Activated CD4-positive, alpha-beta T cell treated with anti-CD3 and anti-CD28 coated beads, Interleukin-2, amount 10 ng/mL, durations not matched to agents 7 days and 5 days (primary cell): ENCODE measurements around the gene C13orf42. TPM values are rescaled to one million over a fixed set of nuclear protein-coding genes. Genes with fewer than 3 reads are reported as not detected.

ENCODE experiments used
- CTCF ChIA-PET: fragments of 350-600 bp; sonication (Branson Sonifier 250); formaldehyde crosslinking; loops from one replicate; lab custom pipeline; 2021; ENCODE audit warnings: antibody characterized with exemption; lab: Charles Lee
- POLR2A ChIA-PET: fragments of 350-600 bp; sonication (Branson Sonifier 250); formaldehyde crosslinking; loops from one replicate; lab custom pipeline; 2021; ENCODE audit warnings: antibody characterized with exemption; lab: Charles Lee
- DNase-seq: peaks from one replicate; pipeline ENCODE4 v3.0.0-alpha.2; 2020
- H3K27ac Mint-ChIP-seq: one replicate; pipeline ENCODE4 v1.8.0; 2021; ENCODE audit warnings: mild to moderate bottlenecking, moderate library complexity, mixed read lengths
- H3K27me3 Mint-ChIP-seq: one replicate; pipeline ENCODE4 v1.8.0; 2021; ENCODE audit warnings: mixed read lengths
- H3K36me3 Mint-ChIP-seq: one replicate; pipeline ENCODE4 v1.8.0; 2021; ENCODE audit warnings: low read depth, mixed read lengths
- H3K4me1 Mint-ChIP-seq: one replicate; pipeline ENCODE4 v1.8.0; 2021; ENCODE audit warnings: mixed read lengths
- H3K4me3 Mint-ChIP-seq: one replicate; pipeline ENCODE4 v1.8.0; 2021; ENCODE audit warnings: mild to moderate bottlenecking, moderate library complexity, mixed read lengths
- H3K9me3 Mint-ChIP-seq: one replicate; pipeline ENCODE4 v1.8.0; 2021; ENCODE audit warnings: mixed read lengths
- total RNA-seq, 2 experiments: library from RNA; stranded (reverse); gene quantifications; one replicate each; pipeline ENCODE4 v1.2.3, GENCODE V29; 2021

The C13orf42 gene
- total RNA-seq, 2 experiments from 2014 or later = not detected

DNA sequence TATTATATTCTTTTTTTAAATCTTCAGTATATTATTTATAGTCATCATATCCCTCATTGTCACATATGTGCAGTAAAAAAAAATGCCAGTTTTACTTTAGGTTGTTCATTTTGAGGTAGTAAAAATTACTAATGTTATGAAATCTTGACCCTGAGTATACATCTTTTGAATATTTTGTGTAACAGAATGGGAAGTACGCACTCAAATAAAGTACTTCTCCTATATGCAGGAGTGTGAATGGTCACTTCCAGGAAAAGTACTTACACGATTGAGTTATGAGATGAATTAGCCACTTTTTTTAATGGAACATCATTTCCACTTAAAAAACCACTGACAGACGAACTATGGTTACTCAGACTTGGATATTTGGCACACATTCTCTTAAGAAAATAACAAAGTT lies 58.5 kb downstream of the C13orf42 start:
- no peak overlapping the region for H3K4me3 Mint-ChIP-seq
- POLR2A ChIA-PET = no interaction called here
- no peaks in the 10 kb centered on the region for H3K9me3 Mint-ChIP-seq
- CTCF ChIA-PET = no interaction called here
- H3K27me3 Mint-ChIP-seq = peaks cover 5% of the 10 kb centered on the region
- no peaks in the 10 kb centered on the region for H3K4me1 Mint-ChIP-seq
- no peak overlapping the region for H3K27ac Mint-ChIP-seq
- H3K36me3 Mint-ChIP-seq = no peaks in the 10 kb centered on the region
- DNase-seq = no peak

DNA sequence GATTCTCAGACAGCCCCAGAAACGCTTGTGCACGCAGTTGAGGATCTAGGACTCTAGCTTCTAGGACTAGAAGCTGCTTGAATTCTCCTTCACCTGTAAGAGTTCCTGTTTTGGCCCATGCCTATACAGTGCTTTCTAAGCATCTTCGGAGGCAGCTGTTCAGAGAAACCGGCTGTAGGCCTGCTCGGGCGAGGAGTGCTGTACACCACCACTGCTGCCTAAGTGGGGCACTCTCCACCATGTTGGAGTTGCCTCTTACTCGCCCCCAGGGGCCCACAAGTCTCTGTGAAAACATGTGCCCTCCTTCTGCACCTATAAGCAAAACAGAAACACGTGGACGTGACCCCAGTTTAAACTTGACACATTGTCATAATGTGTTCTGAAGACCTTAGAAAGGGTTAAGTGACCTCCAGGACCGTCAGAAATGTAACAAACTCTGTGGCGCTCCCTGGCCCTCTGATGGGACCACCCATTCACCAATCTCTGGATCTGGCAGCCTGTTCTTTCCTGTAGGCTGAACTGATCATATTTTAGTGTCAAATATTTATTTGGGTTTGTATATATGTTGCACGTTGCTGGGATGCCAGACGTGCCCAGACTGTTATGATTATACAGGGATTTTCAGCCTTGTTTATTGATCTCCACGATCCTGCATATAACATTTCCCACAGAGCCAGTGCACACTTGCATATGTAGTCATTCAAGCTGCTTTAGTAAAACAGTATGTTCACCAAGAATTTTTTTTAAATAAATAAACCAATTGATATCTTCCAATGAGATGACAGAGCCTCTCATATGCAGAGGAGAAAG lies 60.8 kb downstream of the C13orf42 start:
- Mint-ChIP-seq H3K4me3 (no peak overlapping the region), H3K27me3 (peaks cover 4% of the 10 kb centered on the region), H3K9me3 (no peaks in the 10 kb centered on the region), H3K4me1 (no peaks in the 10 kb centered on the region), H3K36me3 (no peaks in the 10 kb centered on the region), H3K27ac (no peak overlapping the region)
- DNase-seq = no peak
- CTCF ChIA-PET = no interaction called here
- POLR2A ChIA-PET = no interaction called here

DNA sequence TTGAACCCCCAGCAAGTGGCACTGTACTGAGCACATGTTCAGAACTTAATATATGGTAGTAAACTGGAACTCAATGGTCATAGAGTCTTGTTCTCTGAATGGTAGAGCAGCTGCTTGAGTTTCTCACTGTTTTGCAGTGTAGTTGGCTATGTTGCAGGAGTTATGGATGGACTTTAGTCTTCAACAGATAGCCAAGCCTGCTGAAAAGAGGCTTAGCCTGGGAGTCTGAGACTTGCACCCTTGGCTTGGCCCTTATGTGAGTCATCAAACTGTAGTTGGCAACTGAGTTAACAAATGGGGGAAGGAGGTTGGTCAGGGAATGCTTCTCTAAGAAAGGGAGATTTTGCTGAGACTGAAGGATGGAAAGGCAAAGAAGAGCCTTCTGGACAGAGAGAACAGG lies 62.5 kb downstream of the C13orf42 start:
- POLR2A ChIA-PET = no interaction called here
- H3K27ac Mint-ChIP-seq = no peak overlapping the region
- H3K4me3 Mint-ChIP-seq = no peak overlapping the region
- CTCF ChIA-PET = no interaction called here
- no peaks in the 10 kb centered on the region for H3K4me1 Mint-ChIP-seq
- DNase-seq = no peak
- H3K36me3 Mint-ChIP-seq = no peaks in the 10 kb centered on the region
- H3K27me3 Mint-ChIP-seq = peaks cover 4% of the 10 kb centered on the region
- no peaks in the 10 kb centered on the region for H3K9me3 Mint-ChIP-seq

DNA sequence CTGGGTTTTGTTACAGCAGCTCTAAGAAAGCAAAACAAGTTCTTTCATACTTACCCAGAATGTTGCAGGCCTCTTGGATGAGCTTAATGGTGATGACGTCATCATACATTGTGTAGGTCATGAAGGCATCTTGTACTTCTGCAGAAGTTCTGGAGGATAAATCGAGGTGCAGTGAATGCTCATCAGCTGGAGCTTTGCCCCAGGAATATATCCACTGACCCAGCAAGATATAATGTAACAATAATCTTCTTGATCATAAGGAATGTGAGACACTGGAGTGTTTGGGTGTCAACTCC lies 63.0 kb downstream of the C13orf42 start:
- no peak for DNase-seq
- POLR2A ChIA-PET = no interaction called here
- CTCF ChIA-PET = no interaction called here
- Mint-ChIP-seq H3K36me3 (no peaks in the 10 kb centered on the region), H3K9me3 (no peaks in the 10 kb centered on the region), H3K27me3 (peaks cover 4% of the 10 kb centered on the region), H3K4me1 (no peaks in the 10 kb centered on the region), H3K4me3 (no peak overlapping the region), H3K27ac (no peak overlapping the region)

DNA sequence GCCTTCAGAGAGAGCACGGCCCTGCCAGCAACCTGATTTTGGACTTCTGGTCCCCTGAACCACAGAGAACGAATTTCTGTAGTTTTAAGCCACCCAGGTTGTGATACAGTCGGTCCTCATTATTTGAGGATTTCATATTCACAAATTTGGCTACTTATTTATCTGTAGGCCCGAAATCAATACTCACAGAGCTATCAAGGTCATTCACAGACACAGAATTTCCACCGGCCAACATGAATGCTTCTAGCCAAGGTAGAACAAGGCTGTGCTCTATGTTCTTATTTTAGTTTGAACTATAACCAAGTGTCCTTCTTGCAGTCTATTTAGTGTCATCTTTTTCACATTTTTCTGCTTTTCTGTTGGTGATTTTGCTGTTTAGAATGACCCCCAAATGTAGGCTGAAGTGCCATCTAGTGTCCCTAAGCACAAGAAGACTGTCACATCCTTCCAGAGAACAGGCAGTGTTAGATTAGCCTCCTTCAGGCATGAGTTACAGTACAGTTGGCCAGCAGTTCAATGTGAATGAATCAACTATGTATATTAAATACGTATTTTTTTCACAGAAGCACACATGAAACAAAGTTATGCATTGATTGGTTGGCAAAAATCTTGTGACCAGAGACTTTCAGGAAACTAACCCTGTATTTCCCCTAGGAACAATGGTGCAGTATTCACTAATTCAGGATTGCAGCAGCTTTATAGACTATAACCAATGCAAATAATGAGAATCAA lies 63.5 kb downstream of the C13orf42 start:
- Mint-ChIP-seq H3K4me1 (no peaks in the 10 kb centered on the region), H3K27ac (no peak overlapping the region), H3K4me3 (no peak overlapping the region), H3K9me3 (no peaks in the 10 kb centered on the region), H3K27me3 (peaks cover 4% of the 10 kb centered on the region), H3K36me3 (no peaks in the 10 kb centered on the region)
- POLR2A ChIA-PET = no interaction called here
- DNase-seq = no peak
- CTCF ChIA-PET = no interaction called here

DNA sequence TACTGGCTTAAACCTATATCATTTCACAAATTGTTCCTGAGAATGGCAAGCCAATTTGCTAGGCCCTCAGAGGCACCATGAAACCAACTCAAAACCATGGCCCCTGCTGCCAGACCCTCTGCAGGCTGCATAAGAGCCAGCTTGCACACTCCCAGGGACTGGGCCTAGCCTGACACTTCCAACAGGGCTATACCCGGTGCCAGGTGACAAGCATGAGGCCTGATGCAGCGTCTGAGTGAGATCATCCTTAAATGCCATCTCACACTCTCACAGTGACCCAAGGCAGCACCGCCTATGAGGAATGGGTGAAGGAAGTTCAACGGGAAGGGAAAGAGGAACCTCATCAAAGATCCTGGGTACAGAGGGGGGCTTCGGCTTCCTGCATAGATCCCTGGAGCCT lies 65.6 kb downstream of the C13orf42 start:
- Mint-ChIP-seq H3K36me3 (no peaks in the 10 kb centered on the region), H3K4me3 (no peak overlapping the region), H3K4me1 (no peaks in the 10 kb centered on the region), H3K27me3 (no peaks in the 10 kb centered on the region), H3K27ac (no peak overlapping the region), H3K9me3 (no peaks in the 10 kb centered on the region)
- POLR2A ChIA-PET = no interaction called here
- CTCF ChIA-PET = interaction anchor here (0.7 to 1.4 kb wide), 2 partner anchors 12 to 39 kb away, joined by 4 read pairs; no protein-coding TSS in a partner anchor
- no peak for DNase-seq

DNA sequence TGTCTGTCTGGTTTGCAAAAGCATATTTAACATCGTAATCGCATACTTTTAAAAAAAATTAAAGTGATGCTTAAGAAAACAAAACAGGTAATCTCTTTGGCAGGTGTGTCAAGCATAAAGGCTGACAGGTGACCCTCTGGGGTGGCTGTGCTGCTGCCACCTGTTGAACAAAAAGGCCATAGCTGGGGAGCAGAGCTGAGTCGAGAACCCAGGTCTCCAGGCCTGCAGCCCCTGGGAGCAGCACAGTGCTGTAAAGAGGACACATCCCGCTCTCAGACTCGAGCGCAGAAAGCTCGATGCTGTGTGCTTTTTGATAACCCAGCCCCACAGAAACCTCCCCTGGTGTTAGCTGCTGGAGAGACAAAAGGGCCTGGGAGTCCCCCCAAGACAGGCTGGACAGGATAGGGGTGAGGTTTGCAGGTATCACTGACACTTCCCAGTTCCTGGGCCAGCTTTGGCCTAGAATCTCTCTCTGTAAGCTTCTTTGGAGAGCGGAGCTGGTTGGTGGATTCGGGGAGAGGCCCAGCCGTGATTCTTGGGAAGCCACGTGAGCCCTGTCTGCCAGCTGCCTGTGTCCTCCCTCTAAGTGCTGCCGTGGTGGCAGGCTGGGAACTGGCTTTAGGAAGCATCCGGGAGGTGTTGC lies 66.9 kb downstream of the C13orf42 start:
- DNase-seq = no peak
- Mint-ChIP-seq H3K27ac (no peak overlapping the region), H3K4me1 (no peaks in the 10 kb centered on the region), H3K36me3 (no peaks in the 10 kb centered on the region), H3K4me3 (no peak overlapping the region), H3K9me3 (no peaks in the 10 kb centered on the region), H3K27me3 (peaks cover 5% of the 10 kb centered on the region)
- POLR2A ChIA-PET = no interaction called here
- CTCF ChIA-PET = interaction anchor here (0.5 to 1.4 kb wide), 4 partner anchors 12 to 312 kb away, joined by 3 to 4 read pairs (median 3); no protein-coding TSS in a partner anchor

GRCh38 chr13:51043310-51043709 lies 67.8 kb downstream of the C13orf42 start:
- CTCF ChIA-PET = interaction anchor here (1.1 kb wide), 1 partner anchor 26 kb away, joined by 3 read pairs; no protein-coding TSS in a partner anchor
- H3K27me3 Mint-ChIP-seq = peaks cover 5% of the 10 kb centered on the region
- H3K4me1 Mint-ChIP-seq = no peaks in the 10 kb centered on the region
- POLR2A ChIA-PET = no interaction called here
- H3K9me3 Mint-ChIP-seq = no peaks in the 10 kb centered on the region
- no peaks in the 10 kb centered on the region for H3K36me3 Mint-ChIP-seq
- no peak overlapping the region for H3K27ac Mint-ChIP-seq
- DNase-seq = no peak
- no peak overlapping the region for H3K4me3 Mint-ChIP-seq

- Mint-ChIP-seq H3K27me3 (peaks cover 5% of the 10 kb centered on the region), H3K36me3 (no peaks in the 10 kb centered on the region), H3K4me1 (peaks cover under 1% of the 10 kb centered on the region), H3K9me3 (no peaks in the 10 kb centered on the region), H3K4me3 (no peak overlapping the region), H3K27ac (no peak overlapping the region)
- DNase-seq = no peak
- POLR2A ChIA-PET = no interaction called here
- CTCF ChIA-PET = interaction anchor here (1.5 kb wide), 1 partner anchor 16 kb away, joined by 3 read pairs; no protein-coding TSS in a partner anchor
Measured at GRCh38 chr13:51041710-51042109, 69.4 kb downstream of the C13orf42 start.

DNA sequence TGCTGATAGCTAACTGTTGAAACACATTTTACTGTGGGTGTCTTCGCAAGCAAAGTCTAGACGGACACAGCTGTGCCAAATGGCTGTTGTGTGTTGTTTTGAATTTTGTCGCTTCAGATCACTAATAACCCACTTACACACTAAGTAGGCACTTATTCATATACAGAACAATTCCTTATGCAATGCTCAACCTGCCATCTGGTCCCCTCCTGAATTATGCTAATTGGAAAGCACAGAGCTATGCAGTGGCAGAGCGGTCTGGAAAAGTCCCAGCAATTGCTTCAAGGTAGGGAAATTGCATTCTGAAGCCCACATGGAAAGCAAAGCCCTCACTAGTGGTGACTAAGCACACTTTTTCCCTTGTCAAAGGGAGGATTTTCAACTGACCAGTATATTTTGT lies 69.9 kb downstream of the C13orf42 start:
- ChIA-PET CTCF (no interaction called here), POLR2A (no interaction called here)
- Mint-ChIP-seq H3K27ac (no peak overlapping the region), H3K36me3 (no peaks in the 10 kb centered on the region), H3K4me3 (no peak overlapping the region), H3K27me3 (peaks cover 5% of the 10 kb centered on the region), H3K9me3 (no peaks in the 10 kb centered on the region), H3K4me1 (peaks cover 6% of the 10 kb centered on the region)
- DNase-seq = no peak

DNA sequence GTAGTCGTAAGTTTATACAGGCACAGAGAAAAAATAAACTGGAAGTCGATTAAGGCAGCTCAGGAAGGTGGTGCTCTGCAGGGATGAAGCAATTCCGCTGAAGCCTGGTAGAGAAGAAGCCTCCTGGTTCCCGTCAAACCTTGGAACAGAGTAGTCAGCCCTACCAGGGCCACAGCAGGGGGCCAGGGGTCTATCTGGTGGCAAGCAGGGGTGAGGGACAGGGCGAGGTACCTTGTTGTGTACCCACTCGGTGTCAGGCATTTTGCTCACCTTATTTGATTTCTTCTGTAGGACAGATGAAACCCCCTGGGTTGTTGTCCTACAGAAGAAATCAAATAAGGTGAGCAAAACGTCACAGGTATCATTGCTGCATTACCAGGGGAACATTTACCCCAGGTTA lies 70.6 kb downstream of the C13orf42 start:
- Mint-ChIP-seq H3K27me3 (peaks cover 5% of the 10 kb centered on the region), H3K36me3 (no peaks in the 10 kb centered on the region), H3K9me3 (no peaks in the 10 kb centered on the region), H3K4me3 (no peak overlapping the region), H3K4me1 (peaks cover 6% of the 10 kb centered on the region), H3K27ac (no peak overlapping the region)
- ChIA-PET POLR2A (no interaction called here), CTCF (no interaction called here)
- no peak for DNase-seq

DNA sequence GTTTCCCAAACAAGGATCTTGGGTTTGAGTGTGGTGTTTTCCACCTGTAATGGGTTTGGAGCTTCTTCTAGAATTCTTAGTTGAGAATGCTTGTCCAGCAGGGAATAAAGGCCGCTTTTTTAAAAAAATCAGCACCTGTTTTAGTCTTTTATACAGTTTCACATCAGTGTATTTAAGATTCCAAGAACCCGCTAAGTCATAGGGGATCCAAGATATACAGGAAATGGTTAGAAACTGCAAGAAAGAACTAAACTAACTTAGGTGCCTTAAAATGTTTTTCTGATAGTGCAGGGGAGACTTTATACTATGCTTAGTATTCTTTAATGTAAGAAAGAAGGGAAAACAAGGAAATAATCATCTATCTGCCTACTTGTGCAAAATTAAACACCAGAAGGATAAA lies 74.7 kb downstream of the C13orf42 start:
- POLR2A ChIA-PET = no interaction called here
- Mint-ChIP-seq H3K4me3 (no peak overlapping the region), H3K9me3 (no peaks in the 10 kb centered on the region), H3K27ac (no peak overlapping the region), H3K36me3 (no peaks in the 10 kb centered on the region), H3K27me3 (peaks cover 5% of the 10 kb centered on the region), H3K4me1 (peaks cover 6% of the 10 kb centered on the region)
- no peak for DNase-seq
- CTCF ChIA-PET = interaction anchor here (0.8 kb wide), 1 partner anchor 20 kb away, joined by 3 read pairs; no protein-coding TSS in a partner anchor

- ChIA-PET POLR2A (no interaction called here), CTCF (interaction anchor here (0.8 kb wide), 1 partner anchor 20 kb away, joined by 3 read pairs; no protein-coding TSS in a partner anchor)
- peaks cover 5% of the 10 kb centered on the region for H3K27me3 Mint-ChIP-seq
- peaks cover 6% of the 10 kb centered on the region for H3K4me1 Mint-ChIP-seq
- no peak overlapping the region for H3K4me3 Mint-ChIP-seq
- no peaks in the 10 kb centered on the region for H3K36me3 Mint-ChIP-seq
- H3K9me3 Mint-ChIP-seq = no peaks in the 10 kb centered on the region
- H3K27ac Mint-ChIP-seq = no peak overlapping the region
- DNase-seq = no peak
Measured at GRCh38 chr13:51035978-51036377, 75.1 kb downstream of the C13orf42 start.
